ENCODE data around the gene HOXD9.

HOXD9 gene

DNA sequence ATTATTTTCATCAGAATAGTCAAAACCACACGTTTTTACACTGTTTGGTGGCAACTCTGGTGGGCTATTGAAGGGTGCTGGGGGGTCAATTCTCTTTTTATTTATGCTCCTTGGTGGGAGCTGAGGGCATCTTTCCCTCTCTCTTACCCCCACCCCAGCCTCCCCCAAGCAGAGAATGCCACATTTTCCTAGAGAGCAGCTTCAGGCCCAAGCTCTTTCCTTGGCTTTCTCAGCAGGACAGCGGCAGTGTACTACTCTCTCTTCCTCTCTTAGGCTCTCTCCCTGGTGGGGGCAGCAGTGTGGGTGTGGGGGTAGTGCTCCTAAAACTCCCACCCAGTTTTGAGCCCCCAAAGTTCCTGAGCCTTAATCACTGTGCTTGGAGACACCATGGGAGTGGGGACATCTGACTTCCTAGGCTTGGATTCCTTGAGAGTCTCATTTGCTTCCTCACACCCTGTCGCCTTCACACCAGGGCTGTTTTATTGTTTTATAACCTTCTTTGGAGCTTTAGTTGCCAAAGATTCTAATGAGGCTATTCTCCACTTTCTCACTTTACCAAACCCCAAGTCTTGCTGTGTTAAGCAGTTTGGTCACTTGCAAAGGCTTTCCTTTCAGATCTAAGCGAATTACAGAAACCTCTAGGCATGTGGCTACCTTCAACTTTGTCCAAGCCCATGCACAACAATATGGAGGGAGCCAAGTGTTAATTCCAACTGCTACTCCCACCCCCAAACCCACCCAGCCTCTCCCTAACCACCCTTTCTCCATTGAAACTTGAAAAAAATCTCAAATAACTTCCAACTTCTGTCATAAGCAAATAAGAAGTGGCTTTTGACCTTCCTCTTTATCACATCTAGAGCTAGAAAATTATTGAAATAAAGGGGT, 22.8 kb downstream of the HOXD9 start:
- TF ChIP-seq, protein P1, sequence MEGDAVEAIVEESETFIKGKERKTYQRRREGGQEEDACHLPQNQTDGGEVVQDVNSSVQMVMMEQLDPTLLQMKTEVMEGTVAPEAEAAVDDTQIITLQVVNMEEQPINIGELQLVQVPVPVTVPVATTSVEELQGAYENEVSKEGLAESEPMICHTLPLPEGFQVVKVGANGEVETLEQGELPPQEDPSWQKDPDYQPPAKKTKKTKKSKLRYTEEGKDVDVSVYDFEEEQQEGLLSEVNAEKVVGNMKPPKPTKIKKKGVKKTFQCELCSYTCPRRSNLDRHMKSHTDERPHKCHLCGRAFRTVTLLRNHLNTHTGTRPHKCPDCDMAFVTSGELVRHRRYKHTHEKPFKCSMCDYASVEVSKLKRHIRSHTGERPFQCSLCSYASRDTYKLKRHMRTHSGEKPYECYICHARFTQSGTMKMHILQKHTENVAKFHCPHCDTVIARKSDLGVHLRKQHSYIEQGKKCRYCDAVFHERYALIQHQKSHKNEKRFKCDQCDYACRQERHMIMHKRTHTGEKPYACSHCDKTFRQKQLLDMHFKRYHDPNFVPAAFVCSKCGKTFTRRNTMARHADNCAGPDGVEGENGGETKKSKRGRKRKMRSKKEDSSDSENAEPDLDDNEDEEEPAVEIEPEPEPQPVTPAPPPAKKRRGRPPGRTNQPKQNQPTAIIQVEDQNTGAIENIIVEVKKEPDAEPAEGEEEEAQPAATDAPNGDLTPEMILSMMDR (IDR thresholded peaks at IDR 0.05) = no peak
- no peak overlapping the region for H3K4me2 ChIP-seq (ENCODE audit: low read length)
- no peak overlapping the region for H3K4me3 ChIP-seq (ENCODE audit: low read depth, low read length)
- no peaks in the 10 kb centered on the region for H3K4me1 ChIP-seq
- H3K9me3 ChIP-seq (ENCODE audit: control insufficient read depth, low read length) = no peaks in the 10 kb centered on the region
- H3K9ac ChIP-seq = no peak overlapping the region
- H3K27me3 ChIP-seq (ENCODE audit: control insufficient read depth, insufficient read depth, low read length) = peaks cover 8% of the 10 kb centered on the region
- H2AFZ ChIP-seq = no peak overlapping the region
- no peaks in the 10 kb centered on the region for H3K36me3 ChIP-seq (ENCODE audit: control insufficient read depth, insufficient read depth, low read length)
- H3K79me2 ChIP-seq = no peaks in the 10 kb centered on the region
- no peak overlapping the region for H3K27ac ChIP-seq

DNA sequence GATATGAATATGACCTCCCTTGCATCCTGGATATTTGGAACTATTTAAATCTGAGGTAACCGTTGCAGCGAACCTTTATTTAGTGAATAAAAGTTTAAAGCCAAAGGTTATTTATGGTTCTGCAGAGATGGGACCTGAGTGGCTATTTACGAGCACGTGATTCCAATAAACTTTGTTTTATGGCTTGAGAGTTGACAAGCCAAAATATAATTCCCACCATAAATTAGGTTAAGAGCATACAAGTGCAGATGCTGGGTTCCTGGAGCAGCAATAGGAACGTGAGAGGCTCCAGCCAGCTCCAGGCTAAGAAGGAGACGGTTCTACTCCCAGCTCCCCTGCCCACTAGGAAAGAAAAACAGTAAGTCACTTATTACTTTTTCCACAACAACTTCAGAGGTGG, 23.6 kb downstream of the HOXD9 start:
- Histone ChIP-seq H3K9me3 (ENCODE audit: control insufficient read depth, low read length) (no peaks in the 10 kb centered on the region), H3K4me1 (no peaks in the 10 kb centered on the region), H3K36me3 (ENCODE audit: control insufficient read depth, insufficient read depth, low read length) (no peaks in the 10 kb centered on the region), H3K79me2 (no peaks in the 10 kb centered on the region), H3K4me2 (ENCODE audit: low read length) (no peak overlapping the region), H2AFZ (no peak overlapping the region), H3K4me3 (ENCODE audit: low read depth, low read length) (no peak overlapping the region), H3K27me3 (ENCODE audit: control insufficient read depth, insufficient read depth, low read length) (peaks cover 3% of the 10 kb centered on the region), H3K9ac (no peak overlapping the region), H3K27ac (no peak overlapping the region)
- TF ChIP-seq, protein P1 (IDR thresholded peaks at IDR 0.05) = no peak

DNA sequence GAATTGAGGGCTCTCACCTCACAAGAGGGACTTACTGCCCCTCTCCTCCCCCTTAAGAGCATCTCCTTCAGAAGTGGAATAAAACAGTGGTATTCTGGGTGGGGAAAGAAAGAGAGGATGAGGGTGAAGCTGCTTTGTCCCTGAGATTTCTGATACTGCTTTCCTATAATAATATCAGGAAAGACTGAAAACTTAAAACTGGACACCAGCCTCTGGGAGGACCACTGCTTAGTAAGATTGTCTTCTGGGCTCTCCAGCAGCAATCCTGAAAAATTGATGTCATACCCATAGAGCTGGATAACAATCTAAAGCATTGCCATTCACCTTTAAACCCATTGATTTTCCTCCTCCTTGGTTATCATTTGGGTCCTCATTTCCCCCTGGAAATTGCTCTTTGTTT, 24.1 kb downstream of the HOXD9 start:
- Histone ChIP-seq H3K4me3 (ENCODE audit: low read depth, low read length) (no peak overlapping the region), H3K4me2 (ENCODE audit: low read length) (no peak overlapping the region), H3K79me2 (no peaks in the 10 kb centered on the region), H3K9ac (no peak overlapping the region), H3K27ac (no peak overlapping the region), H3K36me3 (ENCODE audit: control insufficient read depth, insufficient read depth, low read length) (no peaks in the 10 kb centered on the region), H2AFZ (no peak overlapping the region), H3K27me3 (ENCODE audit: control insufficient read depth, insufficient read depth, low read length) (peaks cover 3% of the 10 kb centered on the region), H3K4me1 (no peaks in the 10 kb centered on the region), H3K9me3 (ENCODE audit: control insufficient read depth, low read length) (no peaks in the 10 kb centered on the region)
- TF ChIP-seq, protein P1 (IDR thresholded peaks at IDR 0.05) = no peak

DNA sequence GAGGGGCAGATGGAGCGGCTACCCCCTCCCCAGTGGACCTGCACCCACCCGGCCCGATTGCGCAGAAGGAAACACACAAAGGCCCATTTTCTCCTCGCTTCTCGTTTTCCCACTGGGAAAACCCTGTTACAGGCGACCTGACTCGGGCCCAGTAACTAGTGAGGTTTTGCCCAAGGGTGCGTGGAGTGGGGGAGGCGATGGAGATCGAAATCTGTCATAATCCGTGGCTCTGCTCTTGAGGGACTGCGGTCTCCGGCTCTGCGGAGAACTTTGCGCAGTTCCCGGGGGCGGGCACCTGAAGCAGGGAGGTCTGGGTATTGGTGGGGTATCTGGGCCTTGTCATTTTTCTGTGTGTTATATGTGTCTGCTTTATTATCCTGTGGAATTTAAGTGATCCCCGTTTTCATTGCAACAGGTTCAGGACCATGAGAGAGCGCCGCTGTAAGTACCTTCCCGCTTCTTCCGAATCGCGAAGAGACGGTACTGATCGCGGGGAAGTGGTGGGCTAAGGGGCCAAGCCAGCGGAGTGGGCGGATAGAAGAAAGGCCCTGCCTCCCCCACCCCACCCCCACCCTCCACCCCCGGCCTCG, 24.8 kb downstream of the HOXD9 start:
- Histone ChIP-seq H3K4me1 (no peaks in the 10 kb centered on the region), H3K27ac (no peak overlapping the region), H2AFZ (no peak overlapping the region), H3K9me3 (ENCODE audit: control insufficient read depth, low read length) (no peaks in the 10 kb centered on the region), H3K36me3 (ENCODE audit: control insufficient read depth, insufficient read depth, low read length) (no peaks in the 10 kb centered on the region), H3K4me3 (ENCODE audit: low read depth, low read length) (no peak overlapping the region), H3K27me3 (ENCODE audit: control insufficient read depth, insufficient read depth, low read length) (peaks cover 3% of the 10 kb centered on the region), H3K79me2 (no peaks in the 10 kb centered on the region), H3K9ac (no peak overlapping the region), H3K4me2 (ENCODE audit: low read length) (no peak overlapping the region)
- TF ChIP-seq, protein P1 (IDR thresholded peaks at IDR 0.05) = no peak
